GM12874 (cell line): ENCODE measurements around the gene DCP2.

Experiments
- CTCF ChIP-seq: IDR thresholded peaks from 2 replicates; pipeline ENCODE4 v1.5.1; 2011; ENCODE audit warnings: low read depth, mild to moderate bottlenecking, control low read depth, low read length, moderate library complexity; ENCODE audit not compliant: insufficient read depth

Gene DCP2

GRCh38 chr5:112979723-112980122, 3.1 kb downstream of the DCP2 start:
- no peak for TF ChIP-seq CTCF

DNA sequence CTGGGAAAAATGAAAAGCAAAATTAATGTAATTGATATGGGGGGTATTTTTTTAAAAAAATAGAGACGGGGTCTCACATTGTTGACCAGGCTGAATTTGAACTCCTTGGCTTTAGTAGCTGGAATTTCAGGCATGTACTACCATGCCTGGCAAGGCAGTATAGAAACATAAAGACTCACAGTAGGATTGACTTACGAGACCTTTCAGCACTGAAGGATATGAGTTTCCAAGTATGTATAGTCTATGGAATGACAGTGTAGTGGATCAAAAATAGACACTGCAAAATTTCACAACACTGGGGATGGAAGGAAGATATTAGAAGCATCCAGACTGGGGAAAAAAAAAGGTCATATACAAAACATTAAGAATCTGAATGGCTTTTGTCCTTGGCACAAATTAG, 6.8 kb downstream of the DCP2 start:
- TF ChIP-seq CTCF, result no peak

DNA sequence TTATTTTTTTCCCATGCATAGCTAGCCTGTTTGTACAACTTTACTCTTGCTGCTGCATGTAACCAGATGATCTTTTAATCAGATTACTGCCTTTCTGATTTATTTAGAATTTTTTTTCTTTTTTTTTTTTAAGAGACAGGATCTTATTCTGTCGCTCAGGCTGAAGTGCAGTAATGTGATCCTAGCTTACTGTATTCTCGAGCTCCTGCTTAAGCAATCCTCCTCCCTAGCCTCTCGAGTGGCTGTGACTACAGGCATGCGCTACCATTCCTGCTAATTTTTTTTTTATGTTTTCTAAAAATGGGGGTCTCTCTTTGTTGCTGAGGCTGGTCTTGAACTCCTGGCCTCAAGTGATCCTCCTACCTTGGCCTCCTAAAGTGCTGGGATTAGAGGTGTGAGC, 9.6 kb downstream of the DCP2 start:
- TF ChIP-seq CTCF, result no peak

- peak; percentile 78 for TF ChIP-seq CTCF
Observed at GRCh38 chr5:112995764-112996618, 19.4 kb downstream of the DCP2 start.

DNA sequence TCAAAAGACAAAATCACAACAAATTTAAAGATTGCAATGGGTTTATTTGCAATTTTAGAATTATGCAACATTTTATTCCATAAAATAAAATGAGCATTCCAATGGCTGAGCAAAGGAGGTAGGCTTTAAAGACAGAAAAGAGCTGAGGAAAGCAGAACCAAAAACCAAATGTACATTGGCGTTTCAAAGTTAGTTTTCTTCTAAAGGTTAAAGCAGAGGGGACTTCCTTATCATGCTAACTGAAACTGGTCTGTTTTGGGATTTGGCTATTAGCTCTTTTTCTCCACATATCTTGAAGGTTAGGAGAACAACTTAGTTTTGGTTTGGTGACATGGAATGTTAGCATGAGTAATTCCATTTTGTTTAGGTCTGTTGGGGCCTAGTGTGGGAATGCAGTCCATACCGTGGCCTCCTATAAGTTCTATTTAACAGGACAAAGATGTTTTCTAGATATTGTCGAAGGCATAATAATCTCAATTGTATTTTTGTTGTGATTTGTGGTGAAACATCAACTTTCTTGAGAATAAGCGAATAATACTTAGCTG, 20.3 kb downstream of the DCP2 start:
- TF ChIP-seq CTCF, result no peak

GRCh38 chr5:112998296-112998695, 21.7 kb downstream of the DCP2 start:
- no peak for TF ChIP-seq CTCF

DNA sequence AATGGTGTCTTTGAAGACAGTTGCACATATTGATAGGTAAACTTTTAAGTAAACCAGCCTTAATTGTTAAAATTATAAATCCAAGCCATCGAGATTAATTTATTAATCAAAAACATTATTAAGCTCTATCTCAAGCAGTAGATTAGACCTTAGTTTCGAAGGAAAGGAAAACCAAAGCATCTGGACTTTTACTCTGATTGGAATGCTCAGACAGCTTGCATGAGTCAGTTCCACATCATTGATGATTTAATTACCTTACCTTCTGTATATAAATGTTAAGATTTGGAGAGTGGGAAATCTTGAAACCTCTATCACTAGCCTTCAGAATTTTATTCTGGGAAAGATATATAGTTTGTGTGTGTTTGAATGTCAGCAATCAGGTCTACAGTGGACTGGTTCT, 23.9 kb downstream of the DCP2 start:
- TF ChIP-seq CTCF, result no peak
